Adrenal gland (tissue), 12 donors: ENCODE measurements around the gene BRIP1. TPM values are rescaled to one million over a fixed set of nuclear protein-coding genes. Genes with fewer than 3 reads are reported as not detected.

ENCODE experiments used
- DNase-seq, 7 donors: peaks; one replicate each; pipeline ENCODE4 v3.0.0-alpha.2; 2019 to 2020
- H3K27ac ChIP-seq, 5 donors: fragments of 200-600 bp; sonication (generic) in 4 of 5; 1 replicate in 3 of 5; 2 replicates in 2 of 5; pipeline versions ENCODE4 v1.5.1 to v1.8.0; 2016 to 2020; ENCODE audit warnings: mild to moderate bottlenecking in 1 of 5
- H3K27me3 ChIP-seq: fragments of 200-600 bp; 2 replicates; pipeline ENCODE4 v1.8.0; 2021
- H3K36me3 ChIP-seq, 2 donors: fragments of 200-600 bp; replicated peaks in 1 of 2; 1 replicate in 1 of 2; 2 replicates in 1 of 2; pipeline versions ENCODE4 v1.5.1 to v1.8.0; 2018 to 2022
- H3K4me1 ChIP-seq, 2 donors: fragments of 200-600 bp; replicated peaks in 1 of 2; 1 replicate in 1 of 2; 2 replicates in 1 of 2; pipeline versions ENCODE4 v1.5.1 to v1.8.0; 2018 to 2021
- H3K4me3 ChIP-seq, 4 donors: fragments of 200-600 bp; sonication (generic) in 3 of 4; one replicate each; pipeline ENCODE4 v1.5.1; 2016 to 2018
- H3K9me3 ChIP-seq, 3 donors: fragments of 200-600 bp; sonication (generic) in 1 of 3; replicated peaks in 1 of 3; 1 replicate in 2 of 3; 2 replicates in 1 of 3; pipeline versions ENCODE4 v1.5.1 to v1.8.0; 2016 to 2021
- CTCF ChIP-seq, 6 experiments: fragments of 450-650 bp in 4 of 6; fragments of 200-600 bp in 2 of 6; sonication (generic) in 1 of 6; IDR thresholded peaks; 1 replicate in 5 of 6; 2 replicates in 1 of 6; pipeline versions ENCODE4 v1.5.1 to v1.8.0; 2016 to 2021; ENCODE audit warnings: antibody characterized with exemption in 6 of 6, mild to moderate bottlenecking in 2 of 6, moderate library complexity in 1 of 6
- POLR2A ChIP-seq, 2 donors: fragments of 450-650 bp; IDR thresholded peaks; one replicate each; pipeline ENCODE4 v1.6.1; 2017; ENCODE audit warnings: antibody characterized with exemption in 2 of 2, mild to moderate bottlenecking in 2 of 2, moderate library complexity in 1 of 2
- WGBS, 4 donors: extraction: QIAGEN DNeasy Blood & Tissue Kit in 2 of 4; methylation state at CpG; one replicate each; pipeline versions ENCODE4 v1.1.5 to v1.1.7; 2013 to 2017; 5-methylcytosine and 5-hydroxymethylcytosine counted together
- intact Hi-C, 2 donors: fragments of 100-400 bp; cut with DNase I; formaldehyde crosslinking; loops; one replicate each; pipeline versions ENCODE4 v1.14.1 to v1.15.0; 2022 to 2023
- polyA plus RNA-seq, 3 donors: library from polyadenylated mRNA; stranded (reverse); fragments of 200-250 nt in 2 of 3; fragments of 350-450 nt in 1 of 3; fragmentation: Illumina TruSeq in 1 of 3; extraction: RNeasy Lipid Tissue Mini Kit (QIAGEN cat#74804) in 1 of 3; gene quantifications; one replicate each; pipeline ENCODE4 v1.2.3, GENCODE V29; 2013 to 2014
- total RNA-seq, 9 donors: library from RNA; depleted of rRNA in 4 of 9; stranded (reverse); fragments of >200 nt in 4 of 9; fragments of 120-200 nt in 1 of 9; fragmentation: NEBNext Ultra II Directional in 1 of 9; extraction: Animal tissue kit (Norgen Biotek cat#: 25700) in 1 of 9; gene quantifications; one replicate each; pipeline versions ENCODE4 v1.1.0 to v1.2.4, GENCODE V29; 2013 to 2023
- donor health status: healthy with polysubstance abuse.
- donor health status: Bipolar disorder and iron deficiency.
- donor health status: DM: yes; HTN: yes; CAD: no.
- donor health status: DM: no; HTN: no; CAD: no.
- donor health status: DM: no; HTN: no; CAD: no.
- donor health status: DM: yes; HTN: yes; CAD: no.

BRIP1 gene
- total and polyA plus RNA-seq, 12 donors = 0.06 to 6.9 (median 0.46) TPM

- H3K27ac ChIP-seq = no peak overlapping the region
- DNase-seq = no peak
- H3K9me3 ChIP-seq = no peaks in the 10 kb centered on the region
- H3K4me3 ChIP-seq = no peak overlapping the region
- no peaks in the 10 kb centered on the region for H3K4me1 ChIP-seq
- no peaks in the 10 kb centered on the region for H3K27me3 ChIP-seq
- H3K36me3 ChIP-seq = no peaks in the 10 kb centered on the region
- no peak for TF ChIP-seq CTCF (IDR thresholded peaks at IDR 0.05)
- intact Hi-C loops = no loop called here
- whole genome bisulfite sequencing, 4 donors = 94 to 99% (median 97%) methylated on average over 6 of the region's 6 CpGs
Observed at GRCh38 chr17:61743766-61744165, 119.6 kb downstream of the BRIP1 start.

GRCh38 chr17:61739002-61739401 is 124.3 kb downstream of the BRIP1 start:
- H3K9me3 ChIP-seq = no peaks in the 10 kb centered on the region
- no peaks in the 10 kb centered on the region for H3K27me3 ChIP-seq
- H3K36me3 ChIP-seq = no peaks in the 10 kb centered on the region
- H3K27ac ChIP-seq = no peak overlapping the region
- no peaks in the 10 kb centered on the region for H3K4me1 ChIP-seq
- no peak for DNase-seq
- no peak overlapping the region for H3K4me3 ChIP-seq
- intact Hi-C loops = no loop called here
- TF ChIP-seq POLR2A (IDR thresholded peaks at IDR 0.05) (no peak), CTCF (IDR thresholded peaks at IDR 0.05) (no peak)

GRCh38 chr17:61738249-61738648 is 125.1 kb downstream of the BRIP1 start:
- H3K27me3 ChIP-seq = no peaks in the 10 kb centered on the region
- H3K4me1 ChIP-seq = no peaks in the 10 kb centered on the region
- H3K9me3 ChIP-seq = no peaks in the 10 kb centered on the region
- TF ChIP-seq POLR2A (IDR thresholded peaks at IDR 0.05) (no peak), CTCF (IDR thresholded peaks at IDR 0.05) (no peak)
- no peak overlapping the region for H3K27ac ChIP-seq
- intact Hi-C loops = no loop called here
- no peaks in the 10 kb centered on the region for H3K36me3 ChIP-seq
- no peak overlapping the region for H3K4me3 ChIP-seq
- no peak for DNase-seq

- H3K4me3 ChIP-seq = no peak overlapping the region
- TF ChIP-seq POLR2A (IDR thresholded peaks at IDR 0.05) (no peak), CTCF (IDR thresholded peaks at IDR 0.05) (no peak)
- intact Hi-C loops = no loop called here
Observed at GRCh38 chr17:61737820-61738219, 125.5 kb downstream of the BRIP1 start.

More at GRCh38 chr17:61737820-61738219, 125.5 kb downstream of the BRIP1 start:
- Histone ChIP-seq H3K9me3 (no peaks in the 10 kb centered on the region), H3K27ac (no peak overlapping the region), H3K27me3 (no peaks in the 10 kb centered on the region), H3K36me3 (no peaks in the 10 kb centered on the region), H3K4me1 (no peaks in the 10 kb centered on the region)
- no peak for DNase-seq
- 95 to 98% (median 97%) methylated on average over 4 of the region's 4 CpGs for WGBS, 4 donors
